LoVo (cell line): Measurements from ENCODE around the gene ADCY6.
A peak's percentile ranks its signal among the peaks of the same experiment; 100 is the strongest.

Source experiments
- DNase-seq: peaks from one replicate; pipeline ENCODE4 v3.0.0-alpha.2; 2016; ENCODE audit warnings: low spot score

Gene ADCY6

GRCh38 chr12:48815126-48816110 lies 26.5 kb upstream of the ADCY6 start:
- DNase-seq = peak; percentile 89

GRCh38 chr12:48814262-48815125 lies 25.6 kb upstream of the ADCY6 start:
- peak; percentile 89 for DNase-seq

- DNase-seq = no peak
These were observed 24.8 kb upstream of the ADCY6 start for GRCh38 chr12:48813465-48814261.

- DNase-seq = no peak
These were observed 23.5 kb upstream of the ADCY6 start for GRCh38 chr12:48812389-48812788.

GRCh38 chr12:48811437-48812090 lies 22.7 kb upstream of the ADCY6 start:
- no peak for DNase-seq

- DNase-seq = no peak
These were observed 22.1 kb upstream of the ADCY6 start for GRCh38 chr12:48810903-48811431.

GRCh38 chr12:48807981-48808380 lies 19.1 kb upstream of the ADCY6 start:
- DNase-seq = no peak

GRCh38 chr12:48803675-48804074 lies 14.8 kb upstream of the ADCY6 start:
- DNase-seq = no peak

- DNase-seq = no peak
These were observed 12.1 kb upstream of the ADCY6 start for GRCh38 chr12:48800971-48801370.

GRCh38 chr12:48800457-48800856 lies 11.6 kb upstream of the ADCY6 start:
- DNase-seq = no peak

- DNase-seq = no peak
These were observed 8.1 kb upstream of the ADCY6 start for GRCh38 chr12:48796976-48797375.

- peak; percentile 91 for DNase-seq
These were observed 6.9 kb upstream of the ADCY6 start for GRCh38 chr12:48795550-48796455.

- peak; percentile 38 for DNase-seq
These were observed 6.0 kb upstream of the ADCY6 start for GRCh38 chr12:48794870-48795269.

- DNase-seq = no peak
These were observed 4.8 kb upstream of the ADCY6 start for GRCh38 chr12:48793696-48794095.

- no peak for DNase-seq
These were observed 1.0 kb upstream of the ADCY6 start for GRCh38 chr12:48789858-48790326.

GRCh38 chr12:48788524-48788853 lies 400 bp downstream of the ADCY6 start:
- DNase-seq = no peak

GRCh38 chr12:48787791-48788523 lies 932 bp downstream of the ADCY6 start:
- no peak for DNase-seq

- DNase-seq = no peak
These were observed 2.0 kb downstream of the ADCY6 start for GRCh38 chr12:48786591-48787544.
